ENCODE measurements around the gene MRPS7. TPM values are rescaled to one million over a fixed set of nuclear protein-coding genes. Genes with fewer than 3 reads are reported as not detected.
A peak's percentile ranks its signal among the peaks of the same experiment; 100 is the strongest.

Gene MRPS7
- total RNA-seq, 1 experiment from 2014 or later: 94.7 TPM

GRCh38 chr17:75271233-75271954 is 9.7 kb downstream of the MRPS7 start (continued):
- TF ChIP-seq ARID4B (CRISPR knock-in tag; IDR thresholded peaks at IDR 0.05; ENCODE audit: borderline replicate concordance) (no peak; the same call in 1 of the 2 replicates), CREB1 (CRISPR knock-in tag; IDR thresholded peaks at IDR 0.05) (no peak), TCF7 (CRISPR knock-in tag; IDR thresholded peaks at IDR 0.05; ENCODE audit: low read depth) (no peak), ERG (CRISPR knock-in tag; IDR thresholded peaks at IDR 0.05) (no peak), ZNF532 (CRISPR knock-in tag; IDR thresholded peaks at IDR 0.05; ENCODE audit: borderline replicate concordance) (no peak), HMGA2 (CRISPR knock-in tag; IDR thresholded peaks at IDR 0.05) (no peak), JUN (CRISPR knock-in tag; IDR thresholded peaks at IDR 0.05) (peak; percentile 56; the same call in 1 of the 2 replicates), ZSCAN18 (CRISPR knock-in tag; IDR thresholded peaks at IDR 0.05) (no peak), PRDM15 (CRISPR knock-in tag; IDR thresholded peaks at IDR 0.05) (no peak), TEAD4 (CRISPR knock-in tag; IDR thresholded peaks at IDR 0.05) (0 out of 2 replicates have a peak, but pooled peaks have one; percentile 18), TEAD1 (CRISPR knock-in tag; IDR thresholded peaks at IDR 0.05) (peak; percentile 73; the same call in 1 of the 2 replicates), OVOL2 (CRISPR knock-in tag; IDR thresholded peaks at IDR 0.05; ENCODE audit: borderline replicate concordance) (no peak), ATF1 (CRISPR knock-in tag; IDR thresholded peaks at IDR 0.05) (no peak), ZNF263 (CRISPR knock-in tag; IDR thresholded peaks at IDR 0.05; ENCODE audit: low read depth) (no peak), NFE2L1 (CRISPR knock-in tag; IDR thresholded peaks at IDR 0.05) (no peak), ZNF423 (CRISPR knock-in tag; IDR thresholded peaks at IDR 0.05) (no peak), SP1 (CRISPR knock-in tag; conservative IDR thresholded peaks at IDR 0.05) (peak; percentile 75), SMAD3 (CRISPR knock-in tag; IDR thresholded peaks at IDR 0.05; ENCODE audit: borderline replicate concordance) (no peak), ZNF425 (CRISPR knock-in tag; conservative IDR thresholded peaks at IDR 0.05) (no peak), ZBTB21 (CRISPR knock-in tag; IDR thresholded peaks at IDR 0.05; ENCODE audit: borderline replicate concordance) (0 out of 2 replicates have a peak, but pooled peaks have one; percentile 42), ETV6 (CRISPR knock-in tag; IDR thresholded peaks at IDR 0.05) (no peak; the same call in 1 of the 2 replicates)
